Nephron progenitor cell (in vitro differentiated cells): ENCODE measurements around the gene IL36A.

ENCODE experiments used
- DNase-seq: peaks from one replicate; pipeline ENCODE4 v3.0.0; 2021
- H3K27ac Mint-ChIP-seq: 2 replicates; pipeline ENCODE4 v1.8.0; 2021; ENCODE audit warnings: mild to moderate bottlenecking, moderate library complexity, mixed read lengths
- H3K27me3 Mint-ChIP-seq: 2 replicates; pipeline ENCODE4 v1.8.0; 2021; ENCODE audit warnings: mild to moderate bottlenecking, low read depth, mixed read lengths; ENCODE audit not compliant: poor library complexity
- H3K36me3 Mint-ChIP-seq: 2 replicates; pipeline ENCODE4 v1.8.0; 2021; ENCODE audit warnings: low read depth, mixed read lengths
- H3K4me1 Mint-ChIP-seq: 2 replicates; pipeline ENCODE4 v1.8.0; 2021; ENCODE audit warnings: mixed read lengths
- H3K4me3 Mint-ChIP-seq: 2 replicates; pipeline ENCODE4 v1.8.0; 2021; ENCODE audit warnings: mild to moderate bottlenecking, moderate library complexity, mixed read lengths
- H3K9me3 Mint-ChIP-seq: 2 replicates; pipeline ENCODE4 v1.8.0; 2021; ENCODE audit warnings: mild to moderate bottlenecking, moderate library complexity, mixed read lengths
- CTCF ChIP-seq: fragments of 200-600 bp; sonication (generic); IDR thresholded peaks from 2 replicates; pipeline ENCODE4 v1.5.0; 2021; ENCODE audit warnings: antibody characterized with exemption

The IL36A gene

GRCh38 chr2:113005030-113005509 lies at the start of gene IL36A:
Gene IL36A, plus strand, starts transcription at chr2:113005459. Its CDS starts 413 bp downstream, at chr2:113005872.
- H3K4me1 Mint-ChIP-seq: no peaks in the 10 kb centered on the region
- no peaks in the 10 kb centered on the region for H3K36me3 Mint-ChIP-seq
- H3K4me3 Mint-ChIP-seq: no peak within 1 kb of the TSS
- peaks cover 18% of the 10 kb centered on the region for H3K9me3 Mint-ChIP-seq
- TF ChIP-seq CTCF: no peak
- peaks cover 49% of the 10 kb centered on the region for H3K27me3 Mint-ChIP-seq
- no peak for DNase-seq
- no peak within 1 kb of the TSS for H3K27ac Mint-ChIP-seq

GRCh38 chr2:112957511-112957910 lies 47.7 kb upstream of the IL36A start:
- H3K27me3 Mint-ChIP-seq: peaks cover 7% of the 10 kb centered on the region
- no peaks in the 10 kb centered on the region for H3K36me3 Mint-ChIP-seq
- H3K27ac Mint-ChIP-seq: no peak overlapping the region
- no peak overlapping the region for H3K4me3 Mint-ChIP-seq
- H3K4me1 Mint-ChIP-seq: no peaks in the 10 kb centered on the region
- TF ChIP-seq CTCF: no peak
- no peaks in the 10 kb centered on the region for H3K9me3 Mint-ChIP-seq
- no peak for DNase-seq

- Mint-ChIP-seq H3K27me3 (peaks cover 7% of the 10 kb centered on the region), H3K4me1 (no peaks in the 10 kb centered on the region), H3K9me3 (no peaks in the 10 kb centered on the region), H3K27ac (no peak overlapping the region), H3K4me3 (no peak overlapping the region), H3K36me3 (no peaks in the 10 kb centered on the region)
- DNase-seq: peak; percentile 40
- peak; percentile 78 for TF ChIP-seq CTCF
Measured at GRCh38 chr2:112958428-112959108, 46.7 kb upstream of the IL36A start.

- Mint-ChIP-seq H3K4me1 (no peaks in the 10 kb centered on the region), H3K4me3 (no peak overlapping the region), H3K27me3 (peaks cover 11% of the 10 kb centered on the region), H3K9me3 (no peaks in the 10 kb centered on the region), H3K36me3 (no peaks in the 10 kb centered on the region), H3K27ac (no peak overlapping the region)
- TF ChIP-seq CTCF: peak; percentile 35
- DNase-seq: no peak
Measured at GRCh38 chr2:112959109-112959812, 46.0 kb upstream of the IL36A start.

GRCh38 chr2:112960230-112960825 lies 44.9 kb upstream of the IL36A start:
- no peak overlapping the region for H3K27ac Mint-ChIP-seq
- H3K27me3 Mint-ChIP-seq: peaks cover 7% of the 10 kb centered on the region
- H3K4me1 Mint-ChIP-seq: no peaks in the 10 kb centered on the region
- no peak for DNase-seq
- no peak overlapping the region for H3K4me3 Mint-ChIP-seq
- no peaks in the 10 kb centered on the region for H3K36me3 Mint-ChIP-seq
- H3K9me3 Mint-ChIP-seq: no peaks in the 10 kb centered on the region
- no peak for TF ChIP-seq CTCF
